ENCODE results near the gene GOSR1.
"Not testable (repeated sequence)": the region's sequence is repeated elsewhere in the genome, so short reads cannot be mapped to it uniquely, and the experiment has no call there.

DNA sequence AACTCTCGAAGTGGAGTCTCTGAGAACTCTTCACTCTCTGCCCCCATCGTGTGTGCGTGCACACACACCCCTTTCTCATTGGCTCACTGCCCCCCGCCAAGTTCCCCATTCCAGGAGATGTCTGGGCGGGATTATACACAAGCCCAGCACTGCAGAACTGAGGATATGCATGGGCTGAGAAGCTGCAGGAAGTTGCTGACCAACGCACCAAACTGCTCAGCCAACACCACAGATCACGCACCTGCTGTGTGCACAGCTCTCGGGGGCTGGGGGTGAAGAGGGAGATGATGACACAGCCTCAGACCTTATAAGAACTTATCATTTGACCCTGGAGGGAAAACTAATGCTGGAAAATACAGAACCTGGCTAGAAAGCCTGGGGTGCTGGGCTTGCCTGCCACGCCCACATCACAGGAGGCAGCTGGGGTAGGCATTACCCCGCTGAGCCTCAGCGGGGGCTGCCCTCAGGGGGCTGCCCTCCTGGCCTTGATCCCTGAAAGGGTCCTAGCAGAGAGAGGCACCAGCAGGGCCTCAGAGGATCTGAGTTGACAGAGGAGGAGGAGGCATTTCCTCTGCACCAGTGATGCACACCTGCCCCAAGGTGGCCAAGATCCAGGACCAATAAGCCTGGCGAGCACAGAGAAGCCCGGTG, 87.3 kb downstream of the GOSR1 start:
- TF ChIP-seq, protein P1, sequence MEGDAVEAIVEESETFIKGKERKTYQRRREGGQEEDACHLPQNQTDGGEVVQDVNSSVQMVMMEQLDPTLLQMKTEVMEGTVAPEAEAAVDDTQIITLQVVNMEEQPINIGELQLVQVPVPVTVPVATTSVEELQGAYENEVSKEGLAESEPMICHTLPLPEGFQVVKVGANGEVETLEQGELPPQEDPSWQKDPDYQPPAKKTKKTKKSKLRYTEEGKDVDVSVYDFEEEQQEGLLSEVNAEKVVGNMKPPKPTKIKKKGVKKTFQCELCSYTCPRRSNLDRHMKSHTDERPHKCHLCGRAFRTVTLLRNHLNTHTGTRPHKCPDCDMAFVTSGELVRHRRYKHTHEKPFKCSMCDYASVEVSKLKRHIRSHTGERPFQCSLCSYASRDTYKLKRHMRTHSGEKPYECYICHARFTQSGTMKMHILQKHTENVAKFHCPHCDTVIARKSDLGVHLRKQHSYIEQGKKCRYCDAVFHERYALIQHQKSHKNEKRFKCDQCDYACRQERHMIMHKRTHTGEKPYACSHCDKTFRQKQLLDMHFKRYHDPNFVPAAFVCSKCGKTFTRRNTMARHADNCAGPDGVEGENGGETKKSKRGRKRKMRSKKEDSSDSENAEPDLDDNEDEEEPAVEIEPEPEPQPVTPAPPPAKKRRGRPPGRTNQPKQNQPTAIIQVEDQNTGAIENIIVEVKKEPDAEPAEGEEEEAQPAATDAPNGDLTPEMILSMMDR (IDR thresholded peaks at IDR 0.05; ENCODE audit: low read length), result not testable (repeated sequence)
- not testable (repeated sequence) for TF ChIP-seq EZH2 (optimal IDR thresholded peaks at IDR 0.05; ENCODE audit: low read depth, low read length)
